CD4-positive, alpha-beta T cell treated with Interferon gamma for 1 hour (primary cell): ENCODE measurements around the gene ABLIM2.

ENCODE experiments used
- DNase-seq: peaks from one replicate; pipeline ENCODE4 v3.0.0-alpha.2; 2020

Gene ABLIM2

DNA sequence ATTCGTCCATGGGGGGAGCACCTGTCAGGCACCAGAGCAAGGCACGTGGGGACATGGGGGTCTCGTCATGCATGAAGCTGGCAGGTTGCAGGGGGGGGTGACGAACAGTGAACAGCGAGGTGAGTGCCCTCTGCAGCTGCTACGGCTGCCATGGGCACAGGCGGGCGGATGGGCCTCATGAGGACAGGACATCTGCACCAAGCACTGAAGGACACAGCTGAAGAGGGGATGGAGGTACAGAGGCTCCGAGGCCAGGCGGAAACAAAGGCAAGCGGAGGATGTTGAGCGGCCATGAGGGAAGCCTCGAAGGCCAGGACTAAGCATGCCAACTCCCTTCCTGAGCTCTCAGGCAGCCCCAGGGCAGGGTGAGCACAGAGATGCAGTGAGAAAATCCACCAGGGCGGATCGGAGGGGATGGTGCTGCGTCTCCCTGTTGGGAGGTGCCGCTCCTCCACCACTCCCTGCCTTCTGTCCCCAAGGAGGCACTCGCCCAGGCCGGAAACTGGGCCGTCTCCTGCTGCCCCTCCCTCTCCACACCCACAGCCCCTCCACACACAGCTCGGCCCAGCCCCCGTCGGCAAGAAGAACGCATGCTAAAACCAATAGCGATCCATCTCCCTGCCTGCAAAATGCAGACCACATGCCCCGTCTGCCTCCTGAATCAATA, 24.6 kb downstream of the ABLIM2 start:
- no peak for DNase-seq

DNA sequence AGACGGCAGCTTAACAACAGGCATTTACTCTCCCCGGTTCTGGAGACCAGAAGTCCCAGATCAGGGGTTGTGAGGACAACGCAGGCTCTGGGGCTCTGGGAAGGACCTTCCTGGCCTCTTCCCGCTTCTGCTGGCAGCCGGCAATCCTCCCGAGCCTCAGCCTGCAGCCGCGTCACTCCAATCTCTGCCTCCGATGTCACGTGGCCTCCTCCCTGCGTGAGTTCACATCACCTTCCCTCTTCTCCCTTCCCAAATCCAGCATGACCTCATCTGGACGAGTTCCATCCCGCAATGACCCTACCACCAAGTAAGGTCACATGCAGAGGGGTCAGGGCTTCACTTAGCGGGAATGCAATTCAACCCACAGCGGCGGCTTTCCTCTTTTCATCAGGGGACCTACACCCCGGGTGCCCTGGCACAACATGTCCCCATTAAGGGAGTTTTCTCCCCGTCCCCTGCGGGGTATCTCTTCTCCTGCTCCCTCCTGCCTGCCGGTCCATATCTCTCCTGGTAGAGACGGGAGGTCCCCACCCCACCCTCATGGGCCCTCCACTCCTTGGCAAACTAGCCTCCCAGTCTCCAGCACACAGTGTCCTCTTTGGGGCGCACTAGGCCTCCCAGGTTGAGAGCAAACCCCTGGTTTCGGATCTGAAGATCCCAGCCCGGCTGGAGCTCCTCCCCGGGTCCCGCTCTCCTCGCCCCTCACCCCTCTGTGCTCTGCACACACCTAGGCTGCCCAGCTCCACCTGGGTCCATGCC, 25.5 kb downstream of the ABLIM2 start:
- DNase-seq: no peak

GRCh38 chr4:8132400-8132799, 26.2 kb downstream of the ABLIM2 start:
- no peak for DNase-seq

GRCh38 chr4:8131826-8132225, 26.8 kb downstream of the ABLIM2 start:
- DNase-seq: no peak

DNA sequence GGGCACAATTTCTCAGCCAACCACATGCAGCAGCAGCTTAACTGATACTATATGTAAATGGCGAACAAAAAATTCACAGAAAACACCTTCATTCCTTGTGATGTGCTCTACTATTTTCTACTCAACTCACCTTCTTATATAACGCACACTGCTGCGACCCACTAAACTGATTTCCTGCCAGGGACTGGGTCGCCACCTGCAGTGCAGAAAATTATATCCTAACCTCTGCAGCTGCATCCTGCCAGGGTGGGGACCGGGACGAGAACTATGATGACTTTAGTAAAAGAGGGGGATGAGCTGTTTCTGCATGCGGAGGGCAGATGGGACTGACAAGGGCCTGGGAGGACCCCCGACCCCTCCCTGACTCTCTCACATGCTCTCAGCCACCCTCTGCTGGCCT, 27.4 kb downstream of the ABLIM2 start:
- DNase-seq: no peak

- DNase-seq: no peak
Measured at GRCh38 chr4:8130346-8131066, 28.1 kb downstream of the ABLIM2 start.

DNA sequence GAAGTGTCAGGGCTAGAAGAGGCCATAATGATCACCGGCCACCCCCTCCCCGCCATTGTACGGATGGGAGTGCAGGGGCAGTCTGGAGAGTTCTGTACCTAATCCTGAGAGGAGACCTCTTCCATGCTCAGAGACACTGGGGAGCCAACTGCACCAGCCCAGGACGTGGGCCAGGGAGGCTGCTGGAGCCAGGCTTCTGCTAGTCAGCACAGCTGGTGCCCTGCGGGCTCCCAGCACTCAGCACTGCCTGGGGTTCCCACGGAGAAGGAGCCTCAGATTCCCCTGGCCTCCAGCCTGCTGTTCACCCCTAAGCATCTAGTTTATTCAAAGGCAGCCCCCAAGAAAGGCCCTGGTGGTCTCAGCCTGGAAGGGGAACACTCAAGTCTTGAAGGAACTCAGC, 28.8 kb downstream of the ABLIM2 start:
- no peak for DNase-seq

- DNase-seq: no peak
Measured at GRCh38 chr4:8129136-8129535, 29.5 kb downstream of the ABLIM2 start.

DNA sequence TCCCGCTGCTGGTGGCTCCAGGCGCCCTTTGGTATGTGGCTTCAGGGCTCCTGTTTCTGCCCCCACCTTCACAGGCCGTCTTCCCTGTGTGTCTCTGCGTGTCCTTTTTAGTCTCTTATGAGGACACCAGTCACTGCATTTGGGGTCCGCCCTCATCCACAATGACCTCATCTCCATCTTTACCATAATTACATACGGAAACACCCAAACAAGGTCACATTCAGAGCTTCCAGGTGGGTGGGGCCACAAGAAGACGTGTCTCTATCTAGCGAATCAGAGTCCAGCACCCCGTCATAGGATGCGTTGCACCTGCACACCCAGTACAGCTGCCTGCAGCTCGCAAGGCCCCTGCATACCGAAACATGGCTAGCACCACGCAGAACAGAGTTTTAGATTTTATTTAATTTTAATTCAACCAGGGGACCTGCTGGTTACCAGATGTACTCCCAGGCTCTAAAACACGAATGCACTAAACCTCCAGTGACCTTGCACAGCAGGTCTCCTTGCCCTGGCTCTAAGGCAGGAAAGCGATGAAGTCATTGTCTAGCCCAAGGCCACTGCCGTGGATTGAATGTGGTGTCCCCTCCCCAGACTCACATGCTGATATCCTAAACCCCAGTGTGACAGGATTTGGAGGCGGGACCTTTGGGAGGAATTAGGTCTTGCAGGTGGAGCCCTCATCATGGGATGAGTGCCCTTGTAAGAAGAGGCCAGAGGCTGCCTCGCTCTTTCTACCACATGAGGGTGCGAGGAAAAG, 30.3 kb downstream of the ABLIM2 start:
- no peak for DNase-seq

DNA sequence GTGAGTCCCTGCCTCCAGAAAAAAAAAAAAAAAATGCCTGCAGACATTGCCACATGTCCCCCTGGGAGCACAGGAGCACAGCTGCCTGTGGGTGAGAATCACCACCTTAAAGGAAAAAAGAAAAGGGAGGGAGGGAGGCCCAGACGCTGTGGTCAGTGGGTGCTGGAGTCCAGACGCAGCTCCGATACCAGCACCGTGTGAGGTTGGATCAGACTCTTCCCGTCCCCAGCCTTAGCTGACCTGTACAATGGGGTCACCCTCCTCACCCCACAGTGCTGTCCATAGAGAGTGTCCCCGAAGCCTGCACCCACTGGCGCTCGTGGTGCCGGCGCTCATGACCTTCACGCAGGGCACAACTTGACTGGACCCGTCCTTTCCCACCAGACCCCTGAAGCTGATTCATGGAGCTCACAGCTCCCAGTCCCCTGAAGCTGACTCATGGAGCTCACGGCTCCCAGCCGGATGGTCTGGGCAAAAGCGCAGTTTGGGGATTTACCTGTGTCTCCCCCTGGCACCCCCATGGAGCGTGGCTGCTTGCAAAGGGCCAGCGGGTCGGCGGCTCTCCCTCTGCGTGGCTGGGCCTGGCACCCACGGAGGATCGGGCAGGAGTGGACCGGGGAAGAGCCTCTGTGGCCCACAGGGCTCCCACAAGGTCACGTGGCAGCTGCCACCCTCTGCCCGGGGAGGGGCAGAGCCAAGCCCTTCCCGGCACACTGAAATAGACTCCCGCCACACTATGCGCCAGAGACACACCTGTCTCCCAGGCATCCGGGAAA, 31.4 kb downstream of the ABLIM2 start:
- DNase-seq: no peak

- DNase-seq: no peak
Measured at GRCh38 chr4:8126523-8126922, 32.1 kb downstream of the ABLIM2 start.

- no peak for DNase-seq
Measured at GRCh38 chr4:8125526-8126056, 33.0 kb downstream of the ABLIM2 start.

DNA sequence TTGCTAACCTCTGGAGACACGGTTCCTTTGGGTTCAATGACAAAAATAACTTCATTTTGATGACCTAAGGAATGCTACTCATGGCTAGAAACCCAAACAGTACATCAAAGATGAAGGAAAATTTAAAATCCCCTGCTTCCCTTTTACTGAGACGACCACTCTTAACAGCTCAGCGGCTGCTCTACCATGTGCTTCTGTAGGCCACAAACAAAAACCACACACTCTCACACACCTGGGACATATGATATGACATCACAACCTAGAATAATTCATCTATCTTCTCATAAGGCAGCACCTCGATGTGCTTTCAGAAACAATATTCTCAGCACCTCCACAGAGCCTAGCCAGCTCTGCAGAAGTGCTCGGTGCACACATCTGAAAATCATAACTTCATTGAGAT, 34.7 kb downstream of the ABLIM2 start:
- no peak for DNase-seq

DNA sequence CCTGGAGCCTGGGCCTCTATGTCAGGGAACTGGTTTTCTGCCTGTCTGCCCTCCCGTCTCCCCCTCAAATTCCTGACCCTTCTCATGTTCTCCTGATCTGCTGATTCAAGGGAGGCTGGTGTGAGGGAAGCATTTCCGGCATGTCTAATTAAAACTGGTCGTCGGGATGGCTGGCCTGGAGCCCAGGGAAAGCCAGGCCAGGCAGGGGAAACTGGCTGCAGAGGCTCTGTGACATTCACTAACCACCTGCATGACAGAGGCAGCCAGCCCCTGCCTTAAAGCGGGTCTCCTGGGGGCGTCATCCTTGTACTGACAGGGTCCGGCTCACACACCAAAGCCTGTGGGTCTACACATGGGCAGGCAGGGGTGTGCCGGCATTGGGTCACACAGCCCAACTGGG, 35.2 kb downstream of the ABLIM2 start:
- no peak for DNase-seq

GRCh38 chr4:8122746-8123145, 35.9 kb downstream of the ABLIM2 start:
- DNase-seq: no peak

- DNase-seq: no peak
Measured at GRCh38 chr4:8121292-8122015, 37.2 kb downstream of the ABLIM2 start.

DNA sequence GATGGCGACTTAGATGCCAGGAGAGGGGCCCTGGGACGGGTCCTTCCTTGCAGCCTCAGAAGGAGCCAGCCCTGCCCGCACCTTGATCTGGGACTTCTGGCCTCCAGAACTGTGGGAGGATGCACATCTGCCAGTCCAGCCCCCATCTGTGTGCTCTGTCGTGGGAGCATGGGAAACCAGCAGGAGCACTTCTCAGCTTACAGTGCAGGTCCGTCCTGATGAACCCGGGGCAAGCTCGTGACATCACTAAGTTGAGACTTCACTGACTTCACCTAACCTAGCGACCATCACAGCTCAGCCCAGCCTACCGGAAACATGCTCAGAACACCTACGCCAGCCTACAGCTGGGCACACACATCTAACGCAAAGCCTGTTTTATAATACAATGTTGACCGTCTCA, 38.1 kb downstream of the ABLIM2 start:
- DNase-seq: no peak

- DNase-seq: no peak
Measured at GRCh38 chr4:8119877-8120276, 38.7 kb downstream of the ABLIM2 start.

GRCh38 chr4:8118531-8118930, 40.1 kb downstream of the ABLIM2 start:
- DNase-seq: no peak

- DNase-seq: no peak
Measured at GRCh38 chr4:8118035-8118434, 40.6 kb downstream of the ABLIM2 start.

DNA sequence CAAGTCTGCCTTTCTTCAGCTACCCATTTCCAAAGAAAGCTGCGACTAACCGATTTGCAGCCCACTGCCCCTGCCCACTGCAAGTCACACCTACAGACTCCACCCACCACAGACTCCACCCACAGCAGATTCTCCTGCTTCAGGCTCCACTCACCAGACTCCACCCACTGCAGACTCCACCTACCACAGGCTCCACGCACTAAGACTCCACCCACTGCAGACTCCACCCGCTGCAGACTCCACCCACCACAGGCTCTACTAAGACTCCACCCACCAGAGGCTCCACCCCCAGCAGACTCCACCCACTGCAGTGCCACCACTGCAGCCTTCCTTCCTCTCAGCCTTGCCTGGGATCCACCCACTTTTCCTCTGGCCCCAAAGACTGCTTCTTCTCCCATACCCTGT, 41.3 kb downstream of the ABLIM2 start:
- DNase-seq: peak; percentile 30

DNA sequence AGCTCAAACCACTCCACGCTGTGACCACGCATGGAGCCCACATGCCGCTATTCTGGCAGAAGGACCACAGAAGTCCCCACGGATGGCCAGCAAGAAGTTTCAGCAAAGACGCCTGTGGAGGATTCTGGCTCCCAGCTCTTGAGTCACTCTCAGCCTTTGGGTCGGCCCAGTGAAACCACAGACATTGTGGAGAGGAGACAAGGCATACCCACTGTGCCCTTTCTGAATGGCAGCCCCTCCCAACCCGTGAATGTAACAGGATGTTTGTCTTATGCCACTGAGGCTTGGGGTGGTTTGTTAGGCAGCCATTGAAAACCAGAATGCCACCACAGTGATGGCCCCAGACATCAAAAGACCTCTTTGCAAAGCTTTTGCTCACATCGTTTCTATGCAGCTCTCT, 42.7 kb downstream of the ABLIM2 start:
- DNase-seq: no peak
